ENCODE data around the gene DYNC2H1. TPM values are rescaled to one million over a fixed set of nuclear protein-coding genes. Genes with fewer than 3 reads are reported as not detected.

Gene DYNC2H1
- polyA plus RNA-seq, 4 donors = 28.9 to 45.7 (median 39.7) TPM

DNA sequence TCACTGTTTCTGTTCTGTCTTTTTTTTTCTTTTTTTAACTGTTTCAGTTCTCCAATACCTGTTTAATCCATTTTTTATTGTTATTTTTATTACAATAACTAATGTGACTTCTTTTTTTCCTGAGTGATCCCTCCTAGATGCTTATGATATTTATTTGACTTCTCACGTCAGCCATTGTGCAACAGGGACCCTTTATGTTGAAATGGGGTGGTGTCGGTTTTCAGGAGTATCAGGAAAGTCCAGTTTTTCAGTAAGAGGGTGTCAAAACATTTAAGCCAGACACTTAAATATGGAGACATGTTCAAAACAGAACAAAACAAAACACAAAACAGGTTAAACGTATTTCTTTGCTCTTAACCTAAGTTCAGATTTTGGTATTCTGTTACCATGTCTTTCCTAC is 418.8 kb downstream of the DYNC2H1 start:
- DNase-seq (ENCODE audit: low read depth in 4 of 4, low spot score in 3 of 4) = no peak

DNA sequence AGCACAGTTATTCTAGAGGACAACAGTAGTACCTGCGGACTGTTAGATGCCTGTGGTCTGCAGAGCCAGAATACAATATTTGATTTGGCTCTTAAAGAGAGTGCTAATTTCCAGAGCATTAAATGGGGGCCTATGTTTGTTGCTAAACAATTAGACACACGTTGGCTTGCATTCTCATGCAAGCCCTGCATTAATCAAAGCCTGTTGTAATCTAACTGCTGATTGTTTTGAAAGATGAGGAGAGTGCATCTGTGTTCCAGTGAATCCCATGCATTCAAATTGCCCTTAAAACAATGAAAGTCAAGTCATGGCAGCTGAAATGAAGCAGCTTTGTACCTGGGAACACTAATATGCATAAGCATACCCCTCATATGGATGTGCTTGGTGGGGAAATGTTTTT is 419.4 kb downstream of the DYNC2H1 start:
- no peak for DNase-seq (ENCODE audit: low read depth in 4 of 4, low spot score in 3 of 4)

- DNase-seq (ENCODE audit: low read depth in 4 of 4, low spot score in 3 of 4) = no peak
Measured at GRCh38 chr11:103529181-103529684, 420.0 kb downstream of the DYNC2H1 start.

Other genes starting within 250 kb of the DYNC2H1 start
- 1 to 10 TPM in 3 of 4 donors, under 1 TPM in 1; 0.07 to 6.8 (median 2.3) TPM for gene MMP12, start 234.4 kb upstream of the DYNC2H1 start, polyA plus RNA-seq (ENCODE audit: insufficient read length in 4 of 4)
- gene MMP13, start 153.7 kb upstream of the DYNC2H1 start, polyA plus RNA-seq (ENCODE audit: insufficient read length in 4 of 4) = under 1 TPM in 3 of 4 donors, not detected in 1; 0.13 to 0.18 (median 0.14) TPM
- 10 to 100 TPM; 33.0 to 39.4 (median 36.7) TPM for gene DCUN1D5, start 17.3 kb upstream of the DYNC2H1 start, polyA plus RNA-seq (ENCODE audit: insufficient read length in 4 of 4)

Data from left renal pelvis (tissue), 4 donors.